Breast epithelium (tissue), 4 donors: ENCODE measurements around the gene PRMT2. TPM values are rescaled to one million over a fixed set of nuclear protein-coding genes. Genes with fewer than 3 reads are reported as not detected.

Experiments used
- DNase-seq, 2 donors: peaks; one replicate each; pipeline ENCODE4 v3.0.0-alpha.2; 2019; ENCODE audit warnings: low spot score in 2 of 2
- H3K27ac ChIP-seq, 2 donors: fragments of 200-600 bp; sonication (generic) in 1 of 2; one replicate each; pipeline ENCODE4 v1.5.1; 2016 to 2019; ENCODE audit warnings: mild to moderate bottlenecking in 1 of 2
- H3K27me3 ChIP-seq, 2 donors: fragments of 200-600 bp; sonication (generic) in 1 of 2; one replicate each; pipeline versions ENCODE4 v1.5.1 to v1.6.0; 2017 to 2019; ENCODE audit warnings: control low read depth in 1 of 2, mild to moderate bottlenecking in 1 of 2
- H3K36me3 ChIP-seq: fragments of 200-600 bp; one replicate; pipeline ENCODE4 v1.5.1; 2019
- H3K4me1 ChIP-seq, 2 donors: fragments of 200-600 bp; sonication (generic); one replicate each; pipeline ENCODE4 v1.5.1; 2016 to 2019; ENCODE audit warnings: control low read depth in 1 of 2
- H3K4me3 ChIP-seq, 3 donors: fragments of 200-600 bp; sonication (generic); 1 replicate in 2 of 3; 2 replicates in 1 of 3; pipeline ENCODE4 v1.5.1; 2016 to 2019; ENCODE audit warnings: mild to moderate bottlenecking in 3 of 3, moderate library complexity in 2 of 3
- H3K9me3 ChIP-seq, 2 donors: fragments of 200-600 bp; sonication (generic) in 1 of 2; one replicate each; pipeline ENCODE4 v1.5.1; 2016 to 2019; ENCODE audit warnings: control low read depth in 1 of 2
- POLR2A ChIP-seq: fragments of 450-650 bp; IDR thresholded peaks from one replicate; pipeline ENCODE4 v1.6.1; 2016; ENCODE audit warnings: antibody characterized with exemption, mild to moderate bottlenecking, moderate library complexity
- POLR2AphosphoS5 ChIP-seq, 3 donors: sonication (generic); formaldehyde crosslinking; IDR thresholded peaks; one replicate each; pipeline ENCODE4 v1.6.1; 2017; ENCODE audit warnings: antibody characterized with exemption in 3 of 3
- intact Hi-C: fragments of 100-400 bp; cut with DNase I; formaldehyde crosslinking; loops from one replicate; pipeline ENCODE4 v1.15.1; 2023; ENCODE audit warnings: low total_unique reads
- total RNA-seq, 3 donors: library from RNA; depleted of rRNA; stranded (reverse); fragments of >200 nt; gene quantifications; one replicate each; pipeline ENCODE4 v1.1.0, GENCODE V29; 2016
- TF ChIP-seq, protein P1 (sequence below), 3 donors: fragments of 450-650 bp; IDR thresholded peaks; one replicate each; pipeline ENCODE4 v1.5.1; 2016 to 2017; ENCODE audit warnings: antibody characterized with exemption in 3 of 3, mild to moderate bottlenecking in 3 of 3, moderate library complexity in 3 of 3

The PRMT2 gene
- total RNA-seq, 3 donors from 2014 or later = 92.1 to 145 (median 130) TPM

DNA sequence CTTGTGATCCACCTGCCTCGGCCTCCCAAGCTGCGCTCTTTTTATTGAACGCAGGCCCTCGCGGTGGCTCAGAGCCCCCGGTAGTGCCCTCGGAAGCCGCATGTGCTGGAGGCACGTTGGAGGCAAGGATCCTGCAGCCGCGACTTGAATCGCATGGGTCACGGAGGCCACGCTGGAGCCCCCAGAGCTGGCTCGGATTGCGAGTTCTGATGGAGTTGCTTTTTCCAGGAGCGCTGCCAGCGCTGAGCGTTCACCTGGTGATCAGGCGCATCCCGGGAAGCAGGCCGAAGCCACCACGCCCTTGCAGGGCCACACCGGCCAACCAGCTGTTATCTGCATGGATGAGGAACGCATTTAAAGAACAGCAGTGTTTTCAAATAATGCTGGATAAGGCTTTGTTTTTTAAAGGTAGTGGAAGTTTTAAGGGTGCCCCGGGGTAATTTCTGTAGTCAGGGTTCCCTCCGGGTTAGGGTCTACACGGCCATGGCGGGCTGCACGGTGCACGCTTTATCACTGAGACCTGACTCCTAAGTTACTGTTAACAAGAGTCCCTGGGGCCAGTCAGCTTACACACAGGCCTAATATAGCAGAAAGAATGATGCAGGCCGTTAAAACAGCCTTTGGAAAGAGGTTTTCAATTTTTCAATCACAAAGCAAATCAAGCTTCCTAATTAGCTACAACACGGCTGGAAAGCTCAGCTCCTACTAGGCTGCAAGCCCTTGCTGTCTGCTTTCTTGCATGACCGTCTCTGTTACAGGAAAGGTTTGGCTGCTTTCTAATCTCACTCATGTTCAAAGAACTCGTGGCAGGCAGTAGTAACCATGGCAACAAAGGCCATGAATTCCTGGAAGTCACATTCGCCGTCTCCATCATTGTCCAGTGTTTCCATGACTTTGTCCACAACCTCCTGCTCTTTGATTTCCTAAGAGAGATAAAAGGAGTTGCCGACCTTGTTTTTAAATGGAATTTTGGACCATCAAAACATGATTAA is 36.6 kb upstream of the PRMT2 start:
- Histone ChIP-seq H3K27me3 (no peaks in the 10 kb centered on the region), H3K9me3 (peaks cover 4 to 6% of the 10 kb centered on the region in 2 donors), H3K4me3 (no peak overlapping the region), H3K36me3 (no peaks in the 10 kb centered on the region), H3K27ac (peak overlapping the region; percentile 40), H3K4me1 (no peaks in the 10 kb centered on the region)
- no peak for DNase-seq
- intact Hi-C loops = no loop called here
- TF ChIP-seq POLR2AphosphoS5 (IDR thresholded peaks at IDR 0.05) = peak in 1 of 3 donors; percentile 47
- TF ChIP-seq, protein P1, sequence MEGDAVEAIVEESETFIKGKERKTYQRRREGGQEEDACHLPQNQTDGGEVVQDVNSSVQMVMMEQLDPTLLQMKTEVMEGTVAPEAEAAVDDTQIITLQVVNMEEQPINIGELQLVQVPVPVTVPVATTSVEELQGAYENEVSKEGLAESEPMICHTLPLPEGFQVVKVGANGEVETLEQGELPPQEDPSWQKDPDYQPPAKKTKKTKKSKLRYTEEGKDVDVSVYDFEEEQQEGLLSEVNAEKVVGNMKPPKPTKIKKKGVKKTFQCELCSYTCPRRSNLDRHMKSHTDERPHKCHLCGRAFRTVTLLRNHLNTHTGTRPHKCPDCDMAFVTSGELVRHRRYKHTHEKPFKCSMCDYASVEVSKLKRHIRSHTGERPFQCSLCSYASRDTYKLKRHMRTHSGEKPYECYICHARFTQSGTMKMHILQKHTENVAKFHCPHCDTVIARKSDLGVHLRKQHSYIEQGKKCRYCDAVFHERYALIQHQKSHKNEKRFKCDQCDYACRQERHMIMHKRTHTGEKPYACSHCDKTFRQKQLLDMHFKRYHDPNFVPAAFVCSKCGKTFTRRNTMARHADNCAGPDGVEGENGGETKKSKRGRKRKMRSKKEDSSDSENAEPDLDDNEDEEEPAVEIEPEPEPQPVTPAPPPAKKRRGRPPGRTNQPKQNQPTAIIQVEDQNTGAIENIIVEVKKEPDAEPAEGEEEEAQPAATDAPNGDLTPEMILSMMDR (IDR thresholded peaks at IDR 0.05) = no peak

DNA sequence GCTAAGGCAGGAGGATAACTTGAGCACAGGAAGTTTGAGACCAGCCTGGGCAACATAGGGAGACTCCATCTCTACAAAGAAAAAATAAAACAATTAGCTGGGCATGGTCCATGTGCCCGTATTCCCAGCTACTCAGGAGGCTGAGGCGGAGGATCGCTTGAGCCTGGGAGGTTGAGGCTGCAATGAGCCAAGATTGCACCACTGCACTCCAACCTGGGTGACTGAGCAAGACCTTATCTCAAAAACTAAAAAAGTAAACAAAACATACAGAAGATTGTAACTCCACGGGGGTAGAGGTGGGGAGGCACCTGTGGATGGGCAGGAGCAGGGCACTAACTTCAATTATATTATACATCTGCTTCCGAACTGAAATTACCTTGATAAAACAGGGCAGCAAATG is 35.2 kb upstream of the PRMT2 start:
- Histone ChIP-seq H3K4me1 (no peaks in the 10 kb centered on the region), H3K4me3 (no peak overlapping the region), H3K27ac (peak overlapping the region; percentile 40), H3K36me3 (no peaks in the 10 kb centered on the region), H3K9me3 (no peaks in the 10 kb centered on the region), H3K27me3 (no peaks in the 10 kb centered on the region)
- intact Hi-C loops = no loop called here
- TF ChIP-seq POLR2AphosphoS5 (IDR thresholded peaks at IDR 0.05) = no peak
- TF ChIP-seq POLR2A = no peak
- TF ChIP-seq, protein P1 (IDR thresholded peaks at IDR 0.05) = no peak
- DNase-seq = no peak

DNA sequence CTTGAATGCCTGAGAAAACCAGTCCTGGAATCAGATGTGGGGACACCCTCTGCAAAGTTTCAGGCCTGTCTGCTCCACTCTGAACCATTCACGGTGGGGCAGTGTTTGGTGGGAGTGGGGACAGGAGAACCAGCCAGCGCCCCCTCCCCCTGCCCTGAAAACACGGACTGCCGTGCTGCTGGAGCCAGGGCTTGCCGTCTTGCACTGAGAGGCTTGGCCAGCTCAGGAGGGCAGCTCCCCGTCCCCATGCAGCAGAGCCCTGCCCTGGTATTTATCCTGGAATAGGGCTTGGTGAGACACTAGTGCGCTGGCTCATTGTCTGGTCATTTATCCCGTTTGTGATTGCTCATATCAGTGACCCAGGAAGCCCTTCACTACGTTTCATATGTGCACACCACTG is 34.5 kb upstream of the PRMT2 start:
- Histone ChIP-seq H3K9me3 (no peaks in the 10 kb centered on the region), H3K4me3 (no peak overlapping the region), H3K27me3 (no peaks in the 10 kb centered on the region), H3K27ac (no peak overlapping the region), H3K4me1 (no peaks in the 10 kb centered on the region), H3K36me3 (no peaks in the 10 kb centered on the region)
- intact Hi-C loops = no loop called here
- DNase-seq = no peak
- no peak for TF ChIP-seq POLR2AphosphoS5 (IDR thresholded peaks at IDR 0.05)
- TF ChIP-seq, protein P1 (IDR thresholded peaks at IDR 0.05) = no peak
- TF ChIP-seq POLR2A = no peak

DNA sequence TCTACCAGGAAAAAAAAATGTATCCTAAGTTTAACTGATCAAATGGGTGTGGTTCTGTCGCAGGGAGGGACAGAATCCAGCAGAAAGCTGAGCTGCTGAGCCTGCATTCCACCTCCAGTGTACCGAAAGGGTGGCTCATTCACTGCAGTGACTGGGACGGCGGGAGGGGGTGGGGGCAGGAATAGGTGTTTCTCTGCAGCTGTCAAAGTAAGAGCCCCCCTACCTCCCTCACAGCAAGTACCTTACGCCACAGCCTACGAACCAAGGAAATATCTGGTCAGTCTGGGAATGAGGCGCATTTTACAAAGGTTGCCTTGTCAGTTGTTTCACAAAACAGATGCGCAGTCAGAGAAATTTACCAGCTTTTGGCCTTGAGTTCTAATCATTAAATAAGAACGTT is 32.2 kb upstream of the PRMT2 start:
- TF ChIP-seq POLR2A (no peak), POLR2AphosphoS5 (IDR thresholded peaks at IDR 0.05) (no peak)
- TF ChIP-seq, protein P1 (IDR thresholded peaks at IDR 0.05) = no peak

DNA sequence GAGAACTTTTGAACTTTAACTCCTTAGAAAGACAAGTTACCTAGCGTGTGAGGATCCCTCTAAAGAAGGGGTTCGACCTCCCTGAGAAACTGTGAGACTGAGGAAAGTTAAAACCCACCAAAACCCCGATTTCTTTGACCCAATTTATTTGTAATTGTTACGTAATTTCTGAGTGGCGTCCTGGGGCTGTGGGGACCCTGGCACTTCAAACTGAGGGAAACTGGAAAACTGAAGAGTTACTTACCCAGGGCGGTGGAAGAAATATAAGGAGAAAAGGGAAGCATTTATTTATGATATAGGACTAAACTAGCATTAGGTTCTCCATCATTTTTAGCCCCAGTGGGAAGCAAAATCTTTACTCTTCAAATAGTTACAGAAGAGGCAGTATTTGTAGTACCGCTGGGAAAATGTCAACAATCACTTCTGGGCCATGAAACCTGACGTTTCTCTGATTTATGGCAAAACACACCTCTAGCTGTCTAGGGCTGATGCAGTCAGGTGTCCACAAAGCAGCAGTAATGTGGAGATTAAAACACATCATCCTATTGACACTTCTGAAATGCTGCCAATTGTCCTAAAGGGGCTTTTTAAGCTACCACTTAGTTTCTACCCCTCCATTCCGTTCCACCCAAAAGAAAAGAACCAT is 31.0 kb upstream of the PRMT2 start:
- TF ChIP-seq POLR2AphosphoS5 (IDR thresholded peaks at IDR 0.05) = no peak
- no peak for TF ChIP-seq POLR2A
- TF ChIP-seq, protein P1 (IDR thresholded peaks at IDR 0.05) = no peak
- Histone ChIP-seq H3K4me1 (no peaks in the 10 kb centered on the region), H3K27me3 (no peaks in the 10 kb centered on the region), H3K36me3 (no peaks in the 10 kb centered on the region), H3K9me3 (no peaks in the 10 kb centered on the region), H3K27ac (peak overlapping the region; percentile 48 to 57), H3K4me3 (peak overlapping the region in 2 of 3 donors; percentile 37 to 52)
- intact Hi-C loops = no loop called here
- no peak for DNase-seq

More for the DNA sequence above, 32.2 kb upstream of the PRMT2 start:
- H3K9me3 ChIP-seq = no peaks in the 10 kb centered on the region
- H3K4me3 ChIP-seq = peak overlapping the region in 1 of 3 donors; percentile 11
- DNase-seq = no peak
- H3K36me3 ChIP-seq = no peaks in the 10 kb centered on the region
- no peaks in the 10 kb centered on the region for H3K27me3 ChIP-seq
- H3K27ac ChIP-seq = no peak overlapping the region
- no peaks in the 10 kb centered on the region for H3K4me1 ChIP-seq
- intact Hi-C loops = no loop called here
